Cardiac atrium fibroblast (primary cell): ENCODE results near the gene KRTAP9-3. TPM values are rescaled to one million over a fixed set of nuclear protein-coding genes. Genes with fewer than 3 reads are reported as not detected.

ENCODE experiments used
- total RNA-seq: library from RNA; depleted of rRNA; stranded (reverse); fragments of >200 nt; gene quantifications from 2 replicates; pipeline ENCODE4 v1.2.3, GENCODE V29; 2015

The KRTAP9-3 gene, protein sequence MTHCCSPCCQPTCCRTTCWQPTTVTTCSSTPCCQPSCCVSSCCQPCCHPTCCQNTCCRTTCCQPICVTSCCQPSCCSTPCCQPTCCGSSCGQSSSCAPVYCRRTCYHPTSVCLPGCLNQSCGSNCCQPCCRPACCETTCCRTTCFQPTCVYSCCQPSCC
- not detected in 2 replicates for total RNA-seq

DNA sequence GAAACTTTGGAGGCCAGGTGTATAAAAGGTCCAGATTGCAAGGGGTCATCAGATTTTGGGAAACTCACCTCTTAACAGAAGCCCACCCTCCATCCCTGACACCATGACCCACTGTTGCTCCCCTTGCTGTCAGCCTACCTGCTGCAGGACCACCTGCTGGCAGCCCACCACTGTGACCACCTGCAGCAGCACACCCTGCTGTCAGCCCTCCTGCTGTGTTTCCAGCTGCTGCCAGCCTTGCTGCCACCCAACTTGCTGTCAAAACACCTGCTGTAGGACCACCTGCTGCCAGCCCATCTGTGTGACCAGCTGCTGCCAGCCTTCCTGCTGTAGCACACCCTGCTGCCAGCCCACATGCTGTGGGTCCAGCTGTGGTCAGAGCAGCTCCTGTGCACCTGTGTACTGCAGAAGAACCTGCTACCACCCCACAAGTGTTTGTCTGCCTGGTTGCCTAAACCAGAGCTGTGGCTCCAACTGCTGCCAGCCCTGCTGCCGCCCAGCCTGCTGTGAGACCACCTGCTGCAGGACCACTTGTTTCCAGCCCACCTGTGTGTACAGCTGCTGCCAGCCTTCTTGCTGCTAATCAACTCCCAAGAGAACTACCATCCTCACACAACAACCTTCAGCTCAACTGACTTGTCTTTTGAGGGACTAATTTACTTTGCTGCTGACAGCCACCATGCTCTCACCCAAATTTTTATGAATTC is at the start of gene KRTAP9-3:
KRTAP9-3 (plus strand) TSS at position 51 of the 707 bp plus-strand sequence; CDS start at position 104, 53 bp downstream.

DNA sequence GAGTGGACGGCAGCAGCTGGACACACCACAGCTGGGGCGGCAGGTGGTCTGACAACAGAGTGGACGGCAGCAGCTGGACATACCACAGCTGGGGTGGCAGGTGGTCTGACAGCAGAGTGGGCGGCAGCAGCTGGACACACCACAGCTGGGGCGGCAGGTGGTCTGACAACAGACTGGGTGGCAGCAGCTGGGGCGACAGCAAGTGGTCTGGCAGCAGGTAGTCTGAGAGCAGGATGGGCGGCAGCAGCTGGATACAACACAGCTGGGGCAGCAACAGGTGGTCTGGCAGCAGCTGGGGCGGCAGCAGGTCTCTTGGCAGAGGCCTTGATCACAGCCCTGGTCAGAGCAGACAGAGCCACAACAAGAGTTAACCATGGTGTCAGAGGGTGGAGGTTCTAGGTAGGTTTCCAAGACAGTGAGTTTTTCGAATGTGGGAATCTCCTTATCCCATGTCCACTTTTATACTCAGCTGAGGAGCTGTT is 47.7 kb upstream of the KRTAP9-3 start, which contains the start of gene KRTAP4-1:
KRTAP4-1 (minus strand) TSS at position 432 of the 482 bp plus-strand sequence; CDS start at position 375, 57 bp downstream.

DNA sequence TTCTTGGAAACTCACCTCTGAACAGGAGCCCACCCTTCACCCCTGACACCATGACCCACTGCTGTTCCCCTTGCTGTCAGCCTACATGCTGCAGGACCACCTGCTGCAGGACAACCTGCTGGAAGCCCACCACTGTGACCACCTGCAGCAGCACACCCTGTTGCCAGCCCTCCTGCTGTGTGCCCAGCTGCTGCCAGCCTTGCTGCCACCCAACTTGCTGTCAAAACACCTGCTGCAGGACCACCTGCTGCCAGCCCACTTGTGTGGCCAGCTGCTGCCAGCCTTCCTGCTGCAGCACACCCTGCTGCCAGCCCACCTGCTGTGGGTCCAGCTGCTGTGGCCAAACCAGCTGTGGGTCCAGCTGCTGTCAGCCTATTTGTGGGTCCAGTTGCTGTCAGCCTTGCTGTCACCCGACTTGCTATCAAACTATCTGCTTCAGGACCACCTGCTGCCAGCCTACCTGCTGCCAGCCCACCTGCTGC is 42.4 kb upstream of the KRTAP9-3 start, which contains the start of gene KRTAP9-1:
KRTAP9-1 (plus strand) TSS at position 51 of the 482 bp plus-strand sequence; CDS start at position 51, 0 bp downstream.

DNA sequence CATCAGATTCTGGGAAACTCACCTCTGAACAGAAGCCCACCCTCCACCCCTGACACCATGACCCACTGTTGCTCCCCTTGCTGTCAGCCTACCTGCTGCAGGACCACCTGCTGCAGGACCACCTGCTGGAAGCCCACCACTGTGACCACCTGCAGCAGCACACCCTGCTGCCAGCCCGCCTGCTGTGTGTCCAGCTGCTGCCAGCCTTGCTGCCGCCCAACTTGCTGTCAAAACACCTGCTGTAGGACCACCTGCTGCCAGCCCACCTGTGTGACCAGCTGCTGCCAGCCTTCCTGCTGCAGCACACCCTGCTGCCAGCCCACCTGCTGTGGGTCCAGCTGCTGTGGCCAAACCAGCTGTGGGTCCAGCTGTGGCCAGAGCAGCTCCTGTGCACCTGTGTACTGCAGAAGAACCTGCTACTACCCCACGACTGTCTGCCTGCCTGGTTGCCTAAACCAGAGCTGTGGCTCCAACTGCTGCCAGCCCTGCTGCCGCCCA is 5.6 kb upstream of the KRTAP9-3 start, which contains the start of gene KRTAP9-2:
KRTAP9-2 (plus strand) TSS at position 51 of the 498 bp plus-strand sequence; CDS start at position 58, 7 bp downstream.

DNA sequence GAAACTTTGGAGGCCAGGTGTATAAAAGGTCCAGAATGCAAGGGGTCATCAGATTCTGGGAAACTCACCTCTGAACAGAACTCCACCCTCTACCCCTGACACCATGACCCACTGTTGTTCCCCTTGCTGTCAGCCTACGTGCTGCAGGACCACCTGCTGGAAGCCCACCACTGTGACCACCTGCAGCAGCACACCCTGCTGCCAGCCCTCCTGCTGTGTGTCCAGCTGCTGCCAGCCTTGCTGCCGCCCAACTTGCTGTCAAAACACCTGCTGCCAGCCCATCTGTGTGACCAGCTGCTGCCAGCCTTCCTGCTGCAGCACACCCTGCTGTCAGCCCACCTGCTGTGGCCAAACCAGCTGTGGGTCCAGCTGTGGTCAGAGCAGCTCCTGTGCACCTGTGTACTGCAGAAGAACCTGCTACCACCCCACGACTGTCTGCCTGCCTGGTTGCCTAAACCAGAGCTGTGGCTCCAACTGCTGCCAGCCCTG is 5.7 kb downstream of the KRTAP9-3 start, which contains the start of gene KRTAP9-8:
KRTAP9-8 (plus strand) TSS at position 51 of the 489 bp plus-strand sequence; CDS start at position 104, 53 bp downstream.

DNA sequence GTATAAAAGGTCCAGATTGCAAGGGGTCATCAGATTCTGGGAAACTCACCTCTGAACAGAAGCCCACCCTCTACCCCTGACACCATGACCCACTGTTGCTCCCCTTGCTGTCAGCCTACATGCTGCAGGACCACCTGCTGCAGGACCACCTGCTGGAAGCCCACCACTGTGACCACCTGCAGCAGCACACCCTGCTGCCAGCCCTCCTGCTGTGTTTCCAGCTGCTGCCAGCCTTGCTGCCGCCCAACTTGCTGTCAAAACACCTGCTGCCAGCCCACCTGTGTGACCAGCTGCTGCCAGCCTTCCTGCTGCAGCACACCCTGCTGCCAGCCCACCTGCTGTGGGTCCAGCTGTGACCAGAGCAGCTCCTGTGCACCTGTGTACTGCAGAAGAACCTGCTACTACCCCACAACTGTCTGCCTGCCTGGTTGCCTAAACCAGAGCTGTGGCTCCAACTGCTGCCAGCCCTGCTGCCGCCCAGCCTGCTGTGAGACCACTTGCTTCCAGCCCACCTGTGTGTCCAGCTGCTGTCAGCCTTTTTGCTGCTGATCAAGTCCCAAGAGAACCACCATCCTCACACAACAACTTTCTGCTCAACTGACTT is 17.5 kb downstream of the KRTAP9-3 start, which contains the start of gene KRTAP9-4:
KRTAP9-4 (plus strand) TSS at position 51 of the 604 bp plus-strand sequence; CDS start at position 85, 34 bp downstream.

DNA sequence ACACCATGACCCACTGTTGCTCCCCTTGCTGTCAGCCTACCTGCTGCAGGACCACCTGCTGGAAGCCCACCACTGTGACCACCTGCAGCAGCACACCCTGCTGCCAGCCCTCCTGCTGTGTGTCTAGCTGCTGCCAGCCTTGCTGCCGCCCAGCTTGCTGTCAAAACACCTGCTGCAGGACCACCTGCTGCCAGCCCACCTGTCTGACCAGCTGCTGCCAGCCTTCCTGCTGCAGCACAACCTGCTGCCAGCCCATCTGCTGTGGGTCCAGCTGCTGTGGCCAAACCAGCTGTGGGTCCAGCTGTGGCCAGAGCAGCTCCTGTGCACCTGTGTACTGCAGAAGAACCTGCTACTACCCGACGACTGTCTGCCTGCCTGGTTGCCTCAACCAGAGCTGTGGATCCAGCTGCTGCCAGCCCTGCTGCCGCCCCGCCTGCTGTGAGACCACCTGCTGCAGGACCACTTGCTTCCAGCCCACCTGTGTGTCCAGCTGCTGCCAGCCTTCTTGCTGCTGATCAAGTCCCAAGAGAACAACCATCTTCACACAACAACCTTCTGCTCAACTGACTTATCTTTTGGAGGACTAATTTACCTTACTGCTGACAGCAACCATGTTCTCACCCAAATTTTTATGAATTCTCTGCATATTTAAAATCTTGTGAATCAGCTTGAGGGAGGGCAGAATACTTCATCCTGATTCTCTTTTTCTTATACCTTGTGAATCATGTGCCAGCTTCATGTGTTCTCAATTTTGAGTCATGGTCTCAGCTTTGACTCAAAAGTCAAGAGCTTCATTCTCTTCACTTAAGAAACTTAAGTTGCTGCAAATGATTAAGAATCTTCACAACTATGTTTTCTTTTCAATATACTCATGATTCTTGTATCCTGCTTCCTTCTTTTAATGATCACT is 23.4 kb downstream of the KRTAP9-3 start, which contains the start of gene KRTAP9-9:
KRTAP9-9 (plus strand) TSS at position 4 of the 910 bp plus-strand sequence.

DNA sequence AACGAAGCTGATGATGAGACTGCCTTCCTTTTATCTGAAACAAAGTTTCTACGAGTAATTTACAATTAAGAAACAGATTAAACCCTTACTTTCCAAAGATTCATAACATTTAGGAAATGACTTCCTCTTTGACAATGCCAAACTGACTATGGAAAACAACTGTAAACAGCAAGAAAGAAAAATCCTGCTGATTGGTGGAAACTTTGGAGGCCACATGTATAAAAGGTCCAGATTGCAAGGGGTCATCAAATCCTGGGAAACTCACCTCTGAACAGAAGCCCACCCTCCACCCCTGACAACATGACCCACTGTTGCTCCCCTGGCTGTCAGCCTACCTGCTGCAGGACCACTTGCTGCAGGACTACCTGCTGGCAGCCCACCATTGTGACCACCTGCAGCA is 32.8 kb downstream of the KRTAP9-3 start, which contains the start of gene KRTAP9-6:
KRTAP9-6 (plus strand) TSS at position 301 of the 400 bp plus-strand sequence; CDS start at position 301, 0 bp downstream.

DNA sequence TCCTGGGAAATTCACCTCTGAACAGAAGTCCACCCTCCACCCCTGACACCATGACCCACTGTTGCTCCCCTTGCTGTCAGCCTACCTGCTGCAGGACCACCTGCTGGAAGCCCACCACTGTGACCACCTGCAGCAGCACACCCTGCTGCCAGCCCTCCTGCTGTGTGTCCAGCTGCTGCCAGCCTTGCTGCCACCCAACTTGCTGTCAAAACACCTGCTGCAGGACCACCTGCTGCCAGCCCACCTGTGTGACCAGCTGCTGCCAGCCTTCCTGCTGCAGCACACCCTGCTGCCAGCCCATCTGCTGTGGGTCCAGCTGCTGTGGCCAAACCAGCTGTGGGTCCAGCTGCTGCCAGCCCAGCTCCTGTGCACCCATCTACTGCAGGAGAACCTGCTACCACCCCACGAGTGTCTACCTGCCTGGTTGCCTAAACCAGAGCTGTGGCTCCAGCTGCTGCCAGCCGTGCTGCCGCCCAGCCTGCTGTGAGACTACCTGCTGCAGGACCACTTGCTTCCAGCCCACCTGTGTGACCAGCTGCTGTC is 43.5 kb downstream of the KRTAP9-3 start, which contains the start of gene KRTAP9-7:
KRTAP9-7 (plus strand) TSS at position 51 of the 543 bp plus-strand sequence; CDS start at position 51, 0 bp downstream.

Other genes with a start within 250 kb of the KRTAP9-3 start
- gene KRT40, start 248.1 kb upstream of the KRTAP9-3 start, total RNA-seq, result not detected in 2 replicates
- gene KRTAP3-3, start 238.3 kb upstream of the KRTAP9-3 start, total RNA-seq, result not detected in 2 replicates
- gene KRTAP3-2, start 232.5 kb upstream of the KRTAP9-3 start, total RNA-seq, result not detected in 2 replicates
- gene KRTAP3-1, start 223.3 kb upstream of the KRTAP9-3 start, total RNA-seq, result not detected in 2 replicates
- not detected in 2 replicates for gene KRTAP1-5, start 205.2 kb upstream of the KRTAP9-3 start, total RNA-seq
- gene KRTAP1-4, start 202.3 kb upstream of the KRTAP9-3 start, total RNA-seq, result not detected in 2 replicates
- gene KRTAP1-3, start 197.6 kb upstream of the KRTAP9-3 start, total RNA-seq, result not detected in 2 replicates
- gene KRTAP1-1, start 191.0 kb upstream of the KRTAP9-3 start, total RNA-seq, result not detected in 2 replicates
- gene KRTAP2-1, start 185.1 kb upstream of the KRTAP9-3 start, total RNA-seq, result not detected in 2 replicates
- not detected in 2 replicates for gene KRTAP2-2, start 177.2 kb upstream of the KRTAP9-3 start, total RNA-seq
- gene KRTAP2-3, start 172.3 kb upstream of the KRTAP9-3 start, total RNA-seq, result not detected in 2 replicates
- gene KRTAP2-4, start 166.6 kb upstream of the KRTAP9-3 start, total RNA-seq, result not detected in 2 replicates
- gene KRTAP4-7, start 148.3 kb upstream of the KRTAP9-3 start, total RNA-seq, result not detected in 2 replicates
- gene KRTAP4-8, start 134.3 kb upstream of the KRTAP9-3 start, total RNA-seq, result not detected in 2 replicates
- gene KRTAP4-16, start 130.2 kb upstream of the KRTAP9-3 start, total RNA-seq, result not detected in 2 replicates
- gene KRTAP4-9, start 127.1 kb upstream of the KRTAP9-3 start, total RNA-seq, result not detected in 2 replicates
- not detected in 2 replicates for gene KRTAP4-11, start 114.1 kb upstream of the KRTAP9-3 start, total RNA-seq
- gene KRTAP4-12, start 108.3 kb upstream of the KRTAP9-3 start, total RNA-seq, result not detected in 2 replicates
- gene KRTAP4-6, start 91.9 kb upstream of the KRTAP9-3 start, total RNA-seq, result not detected in 2 replicates
- gene KRTAP4-5, start 82.6 kb upstream of the KRTAP9-3 start, total RNA-seq, result not detected in 2 replicates
- not detected in 2 replicates for gene KRTAP4-4, start 71.7 kb upstream of the KRTAP9-3 start, total RNA-seq
- gene KRTAP4-3, start 64.2 kb upstream of the KRTAP9-3 start, total RNA-seq, result not detected in 2 replicates
- gene KRTAP4-2, start 54.2 kb upstream of the KRTAP9-3 start, total RNA-seq, result not detected in 2 replicates
- gene KRTAP4-1, start 47.5 kb upstream of the KRTAP9-3 start, total RNA-seq, result not detected in 2 replicates
- not detected in 2 replicates for gene KRTAP9-1, start 42.6 kb upstream of the KRTAP9-3 start, total RNA-seq
- gene KRTAP9-2, start 5.8 kb upstream of the KRTAP9-3 start, total RNA-seq, result not detected in 2 replicates
- gene KRTAP9-8, start 5.5 kb downstream of the KRTAP9-3 start, total RNA-seq, result not detected in 2 replicates
- gene KRTAP9-4, start 17.2 kb downstream of the KRTAP9-3 start, total RNA-seq, result not detected in 2 replicates
- not detected in 2 replicates for gene KRTAP9-9, start 22.9 kb downstream of the KRTAP9-3 start, total RNA-seq
- not detected in 2 replicates for gene KRTAP9-6, start 32.9 kb downstream of the KRTAP9-3 start, total RNA-seq
- not detected in 2 replicates for gene KRTAP9-7, start 43.2 kb downstream of the KRTAP9-3 start, total RNA-seq
- gene KRTAP29-1, start 70.4 kb downstream of the KRTAP9-3 start, total RNA-seq, result not detected in 2 replicates
- not detected in 2 replicates for gene KRTAP16-1, start 76.9 kb downstream of the KRTAP9-3 start, total RNA-seq
- gene KRTAP17-1, start 83.3 kb downstream of the KRTAP9-3 start, total RNA-seq, result not detected in 2 replicates
- not detected in 2 replicates for gene KRT33A, start 118.4 kb downstream of the KRTAP9-3 start, total RNA-seq
- gene KRT33B, start 137.4 kb downstream of the KRTAP9-3 start, total RNA-seq, result not detected in 2 replicates
- not detected in 2 replicates for gene KRT34, start 149.9 kb downstream of the KRTAP9-3 start, total RNA-seq
- not detected in 2 replicates for gene KRT31, start 165.2 kb downstream of the KRTAP9-3 start, total RNA-seq
- gene KRT37, start 192.1 kb downstream of the KRTAP9-3 start, total RNA-seq, result not detected in 2 replicates
- gene KRT38, start 208.5 kb downstream of the KRTAP9-3 start, total RNA-seq, result not detected in 2 replicates
- not detected in 2 replicates for gene KRT32, start 234.9 kb downstream of the KRTAP9-3 start, total RNA-seq
- gene KRT35, start 248.7 kb downstream of the KRTAP9-3 start, total RNA-seq, result not detected in 2 replicates